Heart left ventricle (tissue), 16 donors: ENCODE results near the gene CEACAM1. TPM values are rescaled to one million over a fixed set of nuclear protein-coding genes. Genes with fewer than 3 reads are reported as not detected.

Source experiments
- ATAC-seq, 4 donors: fragments of 200-7000 bp; cut with Tn5 transposase; one replicate each; pipeline ENCODE4 v1.9.1; 2020 to 2022; ENCODE audit warnings: moderate library complexity in 4 of 4, mild to moderate bottlenecking in 3 of 4, moderate number of reproducible peaks in 1 of 4
- DNase-seq, 5 donors: peaks; one replicate each; pipeline ENCODE4 v3.0.0-alpha.2; 2020
- H3K27ac ChIP-seq, 12 donors: fragments of 200-600 bp; sonication (generic) in 4 of 12; one replicate each; pipeline versions ENCODE4 v1.5.0 to v1.8.0; 2016 to 2022; ENCODE audit warnings: mild to moderate bottlenecking in 2 of 12
- H3K27me3 ChIP-seq, 9 donors: fragments of 200-600 bp; sonication (generic) in 2 of 9; one replicate each; pipeline versions ENCODE4 v1.5.1 to v1.8.0; 2016 to 2022; ENCODE audit warnings: mild to moderate bottlenecking in 3 of 9
- H3K36me3 ChIP-seq, 9 donors: fragments of 200-600 bp; sonication (generic) in 2 of 9; one replicate each; pipeline versions ENCODE4 v1.5.0 to v1.8.0; 2018 to 2022; ENCODE audit warnings: mild to moderate bottlenecking in 2 of 9
- H3K4me1 ChIP-seq, 12 donors: fragments of 200-600 bp; sonication (generic) in 4 of 12; one replicate each; pipeline versions ENCODE4 v1.5.0 to v1.8.0; 2016 to 2022; ENCODE audit warnings: mild to moderate bottlenecking in 3 of 12
- H3K4me3 ChIP-seq, 12 donors: fragments of 200-600 bp; sonication (generic) in 4 of 12; one replicate each; pipeline versions ENCODE4 v1.5.0 to v1.8.0; 2017 to 2022; ENCODE audit warnings: mild to moderate bottlenecking in 9 of 12, moderate library complexity in 4 of 12
- H3K9me3 ChIP-seq, 12 donors: fragments of 200-600 bp; sonication (generic) in 4 of 12; one replicate each; pipeline versions ENCODE4 v1.5.0 to v1.8.0; 2016 to 2022; ENCODE audit warnings: mild to moderate bottlenecking in 1 of 12
- POLR2A ChIP-seq, 2 donors: fragments of 450-650 bp; IDR thresholded peaks; one replicate each; pipeline ENCODE4 v1.6.1; 2017; ENCODE audit warnings: antibody characterized with exemption in 2 of 2, mild to moderate bottlenecking in 2 of 2, moderate library complexity in 2 of 2
- WGBS, 4 donors: extraction: QIAGEN DNeasy Blood & Tissue Kit in 2 of 4; methylation state at CpG; one replicate each; pipeline versions ENCODE4 v1.1.5 to v1.1.7; 2013 to 2018; 5-methylcytosine and 5-hydroxymethylcytosine counted together
- intact Hi-C, 10 donors: fragments of 100-400 bp; cut with DNase I; formaldehyde crosslinking; loops; one replicate each; pipeline versions ENCODE4 v1.11.1 to v1.14.2; 2022
- polyA plus RNA-seq, 2 donors: library from polyadenylated mRNA; stranded (reverse); fragments of 200-250 nt; gene quantifications; one replicate each; pipeline ENCODE4 v1.2.3, GENCODE V29; 2013
- total RNA-seq, 9 donors: library from RNA; depleted of rRNA in 2 of 9; stranded (reverse); fragments of >200 nt in 2 of 9; fragmentation: NEBNext Ultra II Directional in 3 of 9; extraction: Animal tissue kit (Norgen Biotek cat#: 25700) in 3 of 9; gene quantifications; one replicate each; pipeline versions ENCODE4 v1.1.0 to v1.2.4, GENCODE V29; 2016 to 2023
- TF ChIP-seq, protein P1 (sequence below), 12 donors: fragments of 200-600 bp; sonication (generic) in 4 of 12; IDR thresholded peaks; one replicate each; pipeline versions ENCODE4 v1.5.0 to v1.8.0; 2018 to 2022; ENCODE audit warnings: antibody characterized with exemption in 12 of 12, mild to moderate bottlenecking in 5 of 12
- donor health status: ischemic (EF 13 %, LVEDD 7.1; RV severe dilation, severe dysfunction).
- donor health status: healthy with polysubstance abuse.
- donor health status: DM: no; HTN: yes; CAD: no.
- donor health status: DM: no; HTN: no; CAD: no.
- donor health status: ischemic (EF 25% LVEDD 6.9; RV normal size, moderate dysfunction).
- donor health status: ischemic (EF 25% LVEDD 5.7; RV mildly dilated, moderate dysfunction).
- donor health status: healthy.
- donor health status: DM: yes; HTN: yes; CAD: no.
- donor health status: ischemic (EF 35%, LVEDD 5.7; RV mildly dilated, moderate dysfunction).
- donor health status: nonischemic (EF 11% LVEDD 7.7; RV severe dilation, severe dysfunction).
- donor health status: DM: yes; HTN: yes; CAD: no.
- donor health status: PGD.
- donor health status: ischemic (EF 29% LVEDD 5.4; RV normal size, mild dysfunction).
- donor health status: nonischemic (EF 23%, LVEDD 6.1; RV moderate dilation, normal function).

The CEACAM1 gene
- total and polyA plus RNA-seq, 11 donors = 1.3 to 8.3 (median 2.4) TPM

DNA sequence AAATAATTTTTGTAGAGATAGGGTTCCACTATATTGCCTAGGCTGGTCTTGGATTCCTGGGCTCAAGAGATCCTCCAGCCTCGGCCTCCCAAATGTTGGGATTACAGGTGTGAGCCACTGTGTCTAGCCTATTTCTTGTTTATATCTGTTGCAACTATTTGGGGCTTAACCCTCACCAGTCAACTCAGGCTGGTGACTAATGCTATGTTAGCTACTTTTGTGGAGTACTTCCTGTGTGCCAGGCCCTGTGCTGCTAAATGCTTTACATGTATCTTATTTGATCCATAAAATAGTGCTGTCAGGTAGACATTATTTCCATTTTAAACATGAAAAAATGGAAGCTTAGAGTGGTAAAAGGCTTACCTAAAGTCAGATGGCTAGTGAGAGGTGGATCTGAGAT is 13.8 kb downstream of the CEACAM1 start:
- no peak for DNase-seq
- ATAC-seq = no peak
- 92 to 100% (median 99%) methylated on average over 1 of the region's 1 CpG for WGBS, 4 donors
- Histone ChIP-seq H3K27me3 (no peaks in the 10 kb centered on the region), H3K36me3 (peaks cover 0 to 3% (median 0%) of the 10 kb centered on the region in 9 donors), H3K4me1 (peaks cover 0 to 9% (median 0%) of the 10 kb centered on the region in 12 donors), H3K9me3 (peaks cover 0 to 12% (median 2%) of the 10 kb centered on the region in 12 donors), H3K4me3 (no peak overlapping the region), H3K27ac (no peak overlapping the region)
- intact Hi-C loops = no loop called here
- TF ChIP-seq, protein P1, sequence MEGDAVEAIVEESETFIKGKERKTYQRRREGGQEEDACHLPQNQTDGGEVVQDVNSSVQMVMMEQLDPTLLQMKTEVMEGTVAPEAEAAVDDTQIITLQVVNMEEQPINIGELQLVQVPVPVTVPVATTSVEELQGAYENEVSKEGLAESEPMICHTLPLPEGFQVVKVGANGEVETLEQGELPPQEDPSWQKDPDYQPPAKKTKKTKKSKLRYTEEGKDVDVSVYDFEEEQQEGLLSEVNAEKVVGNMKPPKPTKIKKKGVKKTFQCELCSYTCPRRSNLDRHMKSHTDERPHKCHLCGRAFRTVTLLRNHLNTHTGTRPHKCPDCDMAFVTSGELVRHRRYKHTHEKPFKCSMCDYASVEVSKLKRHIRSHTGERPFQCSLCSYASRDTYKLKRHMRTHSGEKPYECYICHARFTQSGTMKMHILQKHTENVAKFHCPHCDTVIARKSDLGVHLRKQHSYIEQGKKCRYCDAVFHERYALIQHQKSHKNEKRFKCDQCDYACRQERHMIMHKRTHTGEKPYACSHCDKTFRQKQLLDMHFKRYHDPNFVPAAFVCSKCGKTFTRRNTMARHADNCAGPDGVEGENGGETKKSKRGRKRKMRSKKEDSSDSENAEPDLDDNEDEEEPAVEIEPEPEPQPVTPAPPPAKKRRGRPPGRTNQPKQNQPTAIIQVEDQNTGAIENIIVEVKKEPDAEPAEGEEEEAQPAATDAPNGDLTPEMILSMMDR (IDR thresholded peaks at IDR 0.05) = no peak
- TF ChIP-seq POLR2A (IDR thresholded peaks at IDR 0.05) = no peak

DNA sequence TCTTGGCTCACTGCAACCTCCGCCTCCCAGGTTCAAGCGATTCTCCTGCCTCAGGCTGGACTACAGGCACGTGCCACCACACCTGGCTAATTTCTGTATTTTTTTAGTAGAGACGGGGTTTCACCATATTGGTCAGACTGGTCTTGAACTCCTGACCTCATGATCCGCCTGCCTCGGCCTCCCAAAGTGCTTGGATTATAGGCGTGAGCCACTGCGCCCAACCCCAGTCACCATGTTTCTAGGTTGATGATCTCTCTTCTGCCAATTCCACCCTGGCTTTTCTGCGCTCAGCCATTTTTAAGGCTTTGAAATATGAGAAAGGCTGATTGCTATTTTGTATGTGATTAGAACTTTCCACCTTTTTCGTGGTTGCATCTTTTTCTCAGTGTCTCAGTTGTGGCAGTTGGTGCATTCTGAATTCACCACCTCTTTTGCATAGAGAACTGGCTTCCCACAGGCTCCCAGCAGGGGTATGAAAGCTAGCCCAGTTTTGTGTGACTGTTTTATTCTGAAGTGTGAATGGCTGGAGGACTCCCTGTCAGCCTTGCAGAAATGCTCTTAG is 15.5 kb downstream of the CEACAM1 start:
- 89 to 92% (median 90%) methylated on average over 10 of the region's 10 CpGs for WGBS, 4 donors

DNA sequence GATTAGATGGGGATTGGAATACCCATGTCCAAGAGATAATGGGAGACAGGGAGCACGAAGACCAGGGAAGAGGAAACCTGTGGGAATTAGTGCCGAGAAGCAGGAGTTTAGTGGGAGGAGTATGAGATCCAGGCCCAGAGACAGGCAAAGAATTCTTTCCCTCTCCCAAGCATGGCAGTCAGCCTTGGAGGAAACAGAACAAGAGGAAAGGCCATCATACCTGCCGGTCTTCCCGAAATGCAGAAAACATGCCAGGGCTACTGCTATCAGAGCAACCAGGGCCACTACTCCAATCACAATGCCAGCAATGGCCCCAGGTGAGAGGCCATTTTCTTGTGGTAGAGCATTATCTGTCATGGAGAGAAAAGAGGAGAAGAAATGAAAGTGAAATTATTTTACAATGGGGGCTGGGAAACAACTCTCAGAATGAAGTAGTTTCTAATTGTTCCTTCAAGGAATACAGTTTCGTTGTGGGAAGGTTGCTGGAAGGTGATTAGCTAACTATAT is 16.1 kb downstream of the CEACAM1 start:
- WGBS, 4 donors = 78 to 83% (median 80%) methylated on average over 5 of the region's 5 CpGs
- peaks cover 0 to 8% (median 2%) of the 10 kb centered on the region in 12 donors for H3K9me3 ChIP-seq
- no peak overlapping the region for H3K4me3 ChIP-seq
- peaks cover 0 to 9% (median 0%) of the 10 kb centered on the region in 12 donors for H3K4me1 ChIP-seq
- no peak for ATAC-seq
- TF ChIP-seq POLR2A (IDR thresholded peaks at IDR 0.05) = no peak
- TF ChIP-seq, protein P1 (IDR thresholded peaks at IDR 0.05) = no peak
- no peaks in the 10 kb centered on the region for H3K27me3 ChIP-seq
- DNase-seq = no peak
- H3K27ac ChIP-seq = no peak overlapping the region
- peaks cover 0 to 7% (median 0%) of the 10 kb centered on the region in 9 donors for H3K36me3 ChIP-seq
- intact Hi-C loops = no loop called here

More for the DNA sequence above, 15.5 kb downstream of the CEACAM1 start:
- no peak overlapping the region for H3K4me3 ChIP-seq
- H3K27me3 ChIP-seq = no peaks in the 10 kb centered on the region
- peaks cover 0 to 9% (median 0%) of the 10 kb centered on the region in 12 donors for H3K4me1 ChIP-seq
- peaks cover 0 to 7% (median 0%) of the 10 kb centered on the region in 9 donors for H3K36me3 ChIP-seq
- intact Hi-C loops = no loop called here
- TF ChIP-seq, protein P1 (IDR thresholded peaks at IDR 0.05) = no peak
- TF ChIP-seq POLR2A (IDR thresholded peaks at IDR 0.05) = no peak
- peaks cover 0 to 11% (median 2%) of the 10 kb centered on the region in 12 donors for H3K9me3 ChIP-seq
- H3K27ac ChIP-seq = no peak overlapping the region
- ATAC-seq (no peak), DNase-seq (no peak)

GRCh38 chr19:42511340-42511739 is 16.9 kb downstream of the CEACAM1 start:
- H3K4me1 ChIP-seq = peaks cover 0 to 9% (median 0%) of the 10 kb centered on the region in 12 donors
- TF ChIP-seq POLR2A (IDR thresholded peaks at IDR 0.05) = no peak
- TF ChIP-seq, protein P1 (IDR thresholded peaks at IDR 0.05) = no peak
- WGBS, 4 donors = 86 to 99% (median 94%) methylated on average over 4 of the region's 4 CpGs
- DNase-seq = no peak
- H3K36me3 ChIP-seq = peaks cover 0 to 7% (median 0%) of the 10 kb centered on the region in 9 donors
- no peak overlapping the region for H3K27ac ChIP-seq
- no peaks in the 10 kb centered on the region for H3K27me3 ChIP-seq
- no peaks in the 10 kb centered on the region for H3K9me3 ChIP-seq
- H3K4me3 ChIP-seq = no peak overlapping the region
- ATAC-seq = no peak
- intact Hi-C loops = no loop called here
